IPS-15b (cell line): ENCODE results near the gene FFAR1.

Source experiments
- H3K27me3 ChIP-seq: one replicate; pipeline ENCODE4 v1.6.1; 2013; ENCODE audit warnings: low read length; ENCODE audit not compliant: control insufficient read depth, insufficient read depth
- H3K36me3 ChIP-seq: one replicate; pipeline ENCODE4 v1.6.1; 2013; ENCODE audit warnings: low read length; ENCODE audit not compliant: control insufficient read depth, insufficient read depth
- H3K4me1 ChIP-seq: one replicate; pipeline ENCODE4 v1.6.1; 2013; ENCODE audit warnings: mild to moderate bottlenecking, low read length; ENCODE audit not compliant: control insufficient read depth, insufficient read depth
- H3K4me3 ChIP-seq: one replicate; pipeline ENCODE4 v1.5.1; 2013; ENCODE audit warnings: low read depth, low read length
- H3K9ac ChIP-seq: one replicate; pipeline ENCODE4 v1.6.1; 2013; ENCODE audit warnings: low read depth, mild to moderate bottlenecking, low read length
- H3K9me3 ChIP-seq: one replicate; pipeline ENCODE4 v1.6.1; 2013; ENCODE audit warnings: mild to moderate bottlenecking, low read length; ENCODE audit not compliant: control insufficient read depth, insufficient read depth

FFAR1 gene

GRCh38 chr19:35383536-35383935 is 35.8 kb downstream of the FFAR1 start:
- Histone ChIP-seq H3K36me3 (no peaks in the 10 kb centered on the region), H3K4me3 (no peak overlapping the region), H3K4me1 (no peaks in the 10 kb centered on the region), H3K27me3 (no peaks in the 10 kb centered on the region), H3K9ac (no peak overlapping the region), H3K9me3 (peaks cover 7% of the 10 kb centered on the region)

DNA sequence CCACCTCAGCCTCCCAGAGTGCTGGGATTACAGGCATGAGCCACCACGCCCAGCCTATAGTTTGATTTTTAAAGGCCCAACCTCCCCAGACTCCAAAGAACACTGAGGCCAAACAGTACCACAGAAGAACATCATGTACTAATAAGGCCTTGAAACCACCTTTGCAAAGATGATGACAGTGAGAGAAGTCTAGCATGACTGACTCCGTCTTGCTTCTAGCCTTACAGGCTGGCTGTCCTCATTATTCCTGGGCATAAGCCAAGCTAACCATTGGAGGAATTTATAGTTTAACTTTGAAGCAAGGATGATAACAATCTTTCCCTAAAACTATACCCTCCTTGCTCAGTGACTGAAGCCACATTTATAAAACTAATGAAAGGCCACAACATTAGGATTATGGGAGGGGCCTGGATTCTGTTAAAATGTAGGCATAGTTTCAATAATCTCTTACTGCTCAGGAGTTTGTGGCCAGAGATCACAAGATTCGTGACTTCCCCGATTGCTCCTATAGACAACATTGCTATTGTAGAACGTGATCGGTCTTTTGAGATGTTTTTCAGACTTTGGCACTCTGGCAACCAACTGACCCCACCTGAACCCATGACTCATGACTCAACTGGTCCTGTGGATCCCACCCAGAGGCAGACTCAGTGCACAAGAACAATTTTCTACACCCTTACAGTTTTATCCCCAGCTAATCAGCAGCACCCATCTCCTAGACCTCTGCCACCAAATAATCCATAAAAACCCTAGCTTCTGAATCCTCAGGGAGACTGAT is 40.8 kb downstream of the FFAR1 start:
- no peaks in the 10 kb centered on the region for H3K36me3 ChIP-seq
- H3K9me3 ChIP-seq, result peaks cover 7% of the 10 kb centered on the region
- no peaks in the 10 kb centered on the region for H3K27me3 ChIP-seq
- H3K4me1 ChIP-seq, result no peaks in the 10 kb centered on the region
- H3K4me3 ChIP-seq, result no peak overlapping the region
- no peak overlapping the region for H3K9ac ChIP-seq

DNA sequence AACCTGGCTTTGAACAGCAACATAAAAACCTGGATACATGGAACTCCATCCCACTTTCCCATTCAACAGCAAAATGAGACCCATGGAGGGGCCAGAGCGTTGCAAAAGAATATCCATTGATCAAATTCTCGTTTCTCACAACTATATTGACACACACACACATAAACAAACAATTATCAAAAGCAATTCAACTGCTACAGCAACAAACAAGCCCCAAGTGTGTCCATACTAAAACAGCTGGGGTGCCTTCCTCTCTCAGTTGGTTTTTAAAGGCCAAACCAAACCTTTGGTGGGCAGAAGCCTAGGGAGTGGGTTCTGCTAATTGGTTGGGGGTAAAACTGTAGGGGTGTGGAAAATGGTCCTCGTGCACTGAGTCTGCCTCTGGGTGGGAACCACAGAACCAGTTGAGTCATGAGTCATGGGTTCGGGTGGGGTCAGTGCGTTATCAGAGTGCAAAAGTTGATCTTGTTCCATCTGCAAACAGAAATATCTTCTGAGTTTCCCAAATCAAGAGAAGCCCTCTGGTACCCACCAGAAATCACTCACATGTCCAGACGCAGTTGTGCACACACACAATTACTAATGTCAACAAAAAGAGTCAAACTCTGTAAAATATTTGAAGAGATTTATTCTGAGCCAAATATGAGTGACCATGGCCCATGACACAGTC is 41.6 kb downstream of the FFAR1 start:
- Histone ChIP-seq H3K9me3 (peaks cover 7% of the 10 kb centered on the region), H3K4me1 (no peaks in the 10 kb centered on the region), H3K27me3 (no peaks in the 10 kb centered on the region), H3K4me3 (no peak overlapping the region), H3K36me3 (no peaks in the 10 kb centered on the region), H3K9ac (no peak overlapping the region)

DNA sequence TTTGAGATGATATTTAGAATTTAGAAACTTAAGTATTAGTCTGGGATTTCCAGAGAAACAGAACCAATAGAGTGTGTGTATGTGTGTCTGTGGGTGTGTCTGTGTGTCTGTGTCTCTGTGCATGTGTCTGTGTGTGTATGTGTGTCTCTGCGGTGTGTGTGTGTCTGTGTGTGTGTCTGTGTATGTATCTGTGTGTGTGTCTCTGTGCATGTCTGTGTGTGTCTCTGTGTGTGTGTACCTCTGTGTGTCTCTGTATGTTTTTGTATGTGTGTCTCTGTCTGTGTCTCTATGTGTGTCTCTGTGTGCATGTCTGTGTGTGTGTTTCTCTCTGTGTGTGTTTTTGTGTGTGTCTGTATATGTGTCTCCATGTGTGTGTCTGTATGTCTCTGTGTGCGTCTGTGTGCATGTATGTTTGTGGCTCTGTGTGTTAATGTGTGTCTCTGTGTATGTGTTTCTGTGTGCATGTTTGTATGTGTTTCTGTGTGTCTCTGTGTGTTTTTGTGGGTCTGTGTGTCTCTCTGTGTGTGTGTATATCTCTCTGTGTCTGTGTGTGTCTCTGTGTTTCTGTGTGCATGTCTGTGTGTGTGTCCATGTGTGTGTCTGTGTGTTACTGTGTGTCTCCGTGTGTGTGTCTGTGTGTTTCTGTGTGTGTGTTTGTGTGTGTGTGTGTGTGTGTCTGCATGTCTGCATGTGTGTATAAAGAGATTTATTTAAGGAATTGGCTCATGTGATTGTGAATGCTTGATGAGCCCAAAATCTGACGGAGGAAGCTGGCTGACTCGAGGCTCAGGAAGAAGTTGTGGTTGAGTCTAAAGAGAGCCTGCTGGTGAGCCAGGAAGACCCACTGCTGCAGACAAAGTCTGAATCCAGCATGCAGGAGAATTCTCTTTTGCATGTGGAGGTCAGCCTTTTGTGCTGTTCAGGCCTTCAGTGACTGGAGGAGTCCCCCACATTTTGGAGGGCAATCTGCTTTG is 45.3 kb downstream of the FFAR1 start:
- Histone ChIP-seq H3K9ac (no peak overlapping the region), H3K36me3 (no peaks in the 10 kb centered on the region), H3K9me3 (no peaks in the 10 kb centered on the region), H3K27me3 (no peaks in the 10 kb centered on the region), H3K4me3 (no peak overlapping the region), H3K4me1 (no peaks in the 10 kb centered on the region)

- Histone ChIP-seq H3K9me3 (no peaks in the 10 kb centered on the region), H3K9ac (no peak overlapping the region), H3K4me3 (no peak overlapping the region), H3K36me3 (no peaks in the 10 kb centered on the region), H3K4me1 (no peaks in the 10 kb centered on the region), H3K27me3 (no peaks in the 10 kb centered on the region)
Observed at GRCh38 chr19:35395382-35396199, 47.9 kb downstream of the FFAR1 start.

- H3K27me3 ChIP-seq, result no peaks in the 10 kb centered on the region
- no peak overlapping the region for H3K4me3 ChIP-seq
- no peaks in the 10 kb centered on the region for H3K36me3 ChIP-seq
- H3K4me1 ChIP-seq, result no peaks in the 10 kb centered on the region
- no peaks in the 10 kb centered on the region for H3K9me3 ChIP-seq
- no peak overlapping the region for H3K9ac ChIP-seq
Observed at GRCh38 chr19:35396240-35396885, 48.7 kb downstream of the FFAR1 start.

DNA sequence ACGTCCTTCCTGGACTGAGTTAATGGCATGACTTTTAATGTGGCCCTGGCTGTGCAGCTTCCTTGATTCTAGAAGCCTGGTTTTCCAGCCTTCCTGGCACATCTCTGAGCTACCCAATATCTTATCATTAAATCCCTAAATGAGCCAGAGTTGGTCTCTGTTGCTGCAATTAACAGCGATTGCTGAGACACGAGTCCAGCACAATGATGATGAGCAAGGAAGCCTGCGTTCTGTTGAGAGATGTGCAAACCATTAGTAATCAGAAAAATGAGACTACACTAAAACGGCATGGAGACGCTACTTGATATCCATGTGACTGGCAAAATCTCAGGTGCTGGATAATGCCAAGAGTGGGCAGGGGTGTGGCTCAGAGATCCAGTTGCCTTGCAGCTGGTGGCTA is 49.4 kb downstream of the FFAR1 start:
- no peaks in the 10 kb centered on the region for H3K9me3 ChIP-seq
- H3K9ac ChIP-seq, result no peak overlapping the region
- no peaks in the 10 kb centered on the region for H3K27me3 ChIP-seq
- no peaks in the 10 kb centered on the region for H3K36me3 ChIP-seq
- no peak overlapping the region for H3K4me3 ChIP-seq
- H3K4me1 ChIP-seq, result no peaks in the 10 kb centered on the region
